Prostate gland (tissue), 2 donors: Measurements from ENCODE around the gene CHRNB4. TPM values are rescaled to one million over a fixed set of nuclear protein-coding genes. Genes with fewer than 3 reads are reported as not detected.

Experiments
- DNase-seq: peaks from one replicate; pipeline ENCODE4 v3.0.0-alpha.2; 2019; ENCODE audit warnings: low spot score
- H3K27ac ChIP-seq, 2 donors: fragments of 200-600 bp; sonication (generic); 2 replicates each; pipeline ENCODE4 v1.5.1; 2017 to 2019
- H3K27me3 ChIP-seq: fragments of 200-600 bp; sonication (generic); replicated peaks from 2 replicates; pipeline ENCODE4 v1.5.1; 2019; ENCODE audit not compliant: insufficient read depth
- H3K36me3 ChIP-seq, 2 donors: fragments of 200-600 bp; sonication (generic); 1 replicate in 1 of 2; 2 replicates in 1 of 2; pipeline versions ENCODE4 v1.5.1 to v1.8.1; 2017 to 2019
- H3K4me1 ChIP-seq: fragments of 200-600 bp; sonication (generic); replicated peaks from 2 replicates; pipeline ENCODE4 v1.5.1; 2019
- H3K4me3 ChIP-seq, 2 donors: fragments of 200-600 bp; sonication (generic); 2 replicates each; pipeline ENCODE4 v1.5.1; 2017 to 2019
- H3K9me3 ChIP-seq: fragments of 200-600 bp; sonication (generic); 2 replicates; pipeline ENCODE4 v1.5.1; 2017
- POLR2A ChIP-seq: fragments of 450-650 bp; IDR thresholded peaks from one replicate; pipeline ENCODE4 v1.6.1; 2016; ENCODE audit warnings: antibody characterized with exemption, mild to moderate bottlenecking
- POLR2AphosphoS5 ChIP-seq: sonication (generic); formaldehyde crosslinking; IDR thresholded peaks from one replicate; pipeline ENCODE4 v1.6.1; 2017; ENCODE audit warnings: antibody characterized with exemption
- WGBS: methylation state at CpG from one replicate; pipeline ENCODE4 v1.1.5; 2018; 5-methylcytosine and 5-hydroxymethylcytosine counted together
- intact Hi-C: fragments of 100-400 bp; cut with DNase I; formaldehyde crosslinking; loops from one replicate; pipeline ENCODE4 v1.14.2; 2022
- total RNA-seq, 2 donors: library from RNA; depleted of rRNA; stranded (reverse); fragments of >200 nt; gene quantifications; one replicate each; pipeline ENCODE4 v1.1.0, GENCODE V29; 2016
- TF ChIP-seq, protein P1 (sequence below), 4 experiments: fragments of 200-600 bp in 2 of 4; fragments of 450-650 bp in 2 of 4; sonication (generic) in 2 of 4; IDR thresholded peaks; 1 replicate in 3 of 4; 2 replicates in 1 of 4; pipeline ENCODE4 v1.5.1; 2016 to 2019; ENCODE audit warnings: antibody characterized with exemption in 4 of 4, mild to moderate bottlenecking in 2 of 4, moderate library complexity in 2 of 4

CHRNB4 gene
- total RNA-seq, 2 donors from 2014 or later: 3.0 TPM; not detected in 1

DNA sequence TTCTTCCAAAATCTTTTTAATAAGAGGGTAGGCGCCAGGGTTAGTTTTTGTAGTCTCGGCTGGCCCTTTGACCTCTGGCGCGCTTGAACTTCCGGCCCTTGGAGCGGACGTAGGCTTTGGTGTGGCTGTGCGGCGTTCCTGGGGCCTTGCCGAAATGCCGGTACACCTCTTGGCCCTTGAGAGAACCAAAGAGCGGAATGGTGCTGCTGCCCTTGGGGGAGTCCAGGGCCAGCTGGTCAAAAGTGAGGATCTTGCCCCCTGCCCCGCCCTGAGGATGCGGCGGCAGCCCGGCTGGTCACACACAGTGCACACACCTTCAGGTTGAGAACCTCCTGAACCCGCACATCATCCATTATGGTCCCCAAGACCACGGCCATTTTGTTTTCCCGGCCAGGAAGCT is 20.0 kb upstream of the CHRNB4 start:
- DNase-seq: no peak
- WGBS: 97% methylated on average over 19 of the region's 19 CpGs
- Histone ChIP-seq H3K27me3 (no peaks in the 10 kb centered on the region), H3K27ac (no peak overlapping the region), H3K9me3 (no peaks in the 10 kb centered on the region), H3K4me1 (no peaks in the 10 kb centered on the region), H3K4me3 (no peak overlapping the region), H3K36me3 (no peaks in the 10 kb centered on the region)
- TF ChIP-seq POLR2A (no peak), POLR2AphosphoS5 (no peak)
- TF ChIP-seq, protein P1, sequence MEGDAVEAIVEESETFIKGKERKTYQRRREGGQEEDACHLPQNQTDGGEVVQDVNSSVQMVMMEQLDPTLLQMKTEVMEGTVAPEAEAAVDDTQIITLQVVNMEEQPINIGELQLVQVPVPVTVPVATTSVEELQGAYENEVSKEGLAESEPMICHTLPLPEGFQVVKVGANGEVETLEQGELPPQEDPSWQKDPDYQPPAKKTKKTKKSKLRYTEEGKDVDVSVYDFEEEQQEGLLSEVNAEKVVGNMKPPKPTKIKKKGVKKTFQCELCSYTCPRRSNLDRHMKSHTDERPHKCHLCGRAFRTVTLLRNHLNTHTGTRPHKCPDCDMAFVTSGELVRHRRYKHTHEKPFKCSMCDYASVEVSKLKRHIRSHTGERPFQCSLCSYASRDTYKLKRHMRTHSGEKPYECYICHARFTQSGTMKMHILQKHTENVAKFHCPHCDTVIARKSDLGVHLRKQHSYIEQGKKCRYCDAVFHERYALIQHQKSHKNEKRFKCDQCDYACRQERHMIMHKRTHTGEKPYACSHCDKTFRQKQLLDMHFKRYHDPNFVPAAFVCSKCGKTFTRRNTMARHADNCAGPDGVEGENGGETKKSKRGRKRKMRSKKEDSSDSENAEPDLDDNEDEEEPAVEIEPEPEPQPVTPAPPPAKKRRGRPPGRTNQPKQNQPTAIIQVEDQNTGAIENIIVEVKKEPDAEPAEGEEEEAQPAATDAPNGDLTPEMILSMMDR (IDR thresholded peaks at IDR 0.05): no peak
- intact Hi-C loops: no loop called here

DNA sequence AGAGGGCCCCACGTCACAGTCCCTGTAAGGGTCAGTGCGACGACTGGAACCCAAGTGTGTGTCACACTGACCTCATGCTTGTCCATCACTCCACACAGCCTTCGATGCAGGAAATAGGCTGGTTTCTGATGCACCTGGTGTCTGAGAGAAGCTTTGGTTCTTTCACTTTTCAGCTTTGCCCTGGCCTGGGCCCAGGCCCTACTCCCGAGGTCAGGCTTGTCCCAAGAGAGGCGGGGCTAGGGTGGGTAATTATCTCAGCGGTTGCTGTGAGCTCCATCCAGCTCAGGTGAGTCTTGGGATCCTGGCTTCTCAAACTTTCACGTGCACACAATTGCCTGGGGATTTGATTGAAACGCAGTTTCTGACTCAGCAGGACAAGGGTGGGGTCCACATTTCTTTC is 19.6 kb upstream of the CHRNB4 start:
- no peaks in the 10 kb centered on the region for H3K36me3 ChIP-seq
- TF ChIP-seq, protein P1 (IDR thresholded peaks at IDR 0.05): no peak
- TF ChIP-seq POLR2A: no peak
- TF ChIP-seq POLR2AphosphoS5: no peak
- intact Hi-C loops: no loop called here
- no peak overlapping the region for H3K4me3 ChIP-seq
- no peaks in the 10 kb centered on the region for H3K27me3 ChIP-seq
- WGBS: 73% methylated on average over 9 of the region's 9 CpGs
- no peak overlapping the region for H3K27ac ChIP-seq
- no peak for DNase-seq
- H3K4me1 ChIP-seq: no peaks in the 10 kb centered on the region
- H3K9me3 ChIP-seq: no peaks in the 10 kb centered on the region

DNA sequence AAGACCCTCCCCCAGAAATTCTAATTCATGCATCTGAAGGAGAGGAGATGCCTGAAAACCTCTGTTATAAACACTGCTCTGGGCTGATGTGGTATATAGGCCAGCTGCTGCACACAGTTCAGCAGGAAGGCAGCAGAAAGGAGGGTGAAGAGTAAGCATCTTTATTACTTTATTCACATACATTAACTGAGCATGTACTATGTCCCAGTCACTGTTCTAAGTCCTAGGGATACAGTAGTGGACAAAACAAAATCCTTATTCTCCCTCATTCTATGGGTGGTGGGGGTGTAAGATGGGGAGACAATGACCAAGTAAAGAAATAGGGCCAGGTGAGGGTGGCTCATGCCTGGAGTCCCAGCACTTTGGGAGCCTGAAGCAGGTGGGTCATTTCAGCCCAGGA is 17.8 kb upstream of the CHRNB4 start:
- H3K9me3 ChIP-seq: no peaks in the 10 kb centered on the region
- H3K4me3 ChIP-seq: no peak overlapping the region
- TF ChIP-seq, protein P1 (IDR thresholded peaks at IDR 0.05): no peak
- no peak for TF ChIP-seq POLR2AphosphoS5
- no peak for TF ChIP-seq POLR2A
- DNase-seq: no peak
- H3K36me3 ChIP-seq: no peaks in the 10 kb centered on the region
- no peaks in the 10 kb centered on the region for H3K4me1 ChIP-seq
- no peak overlapping the region for H3K27ac ChIP-seq
- no peaks in the 10 kb centered on the region for H3K27me3 ChIP-seq
- intact Hi-C loops: no loop called here

DNA sequence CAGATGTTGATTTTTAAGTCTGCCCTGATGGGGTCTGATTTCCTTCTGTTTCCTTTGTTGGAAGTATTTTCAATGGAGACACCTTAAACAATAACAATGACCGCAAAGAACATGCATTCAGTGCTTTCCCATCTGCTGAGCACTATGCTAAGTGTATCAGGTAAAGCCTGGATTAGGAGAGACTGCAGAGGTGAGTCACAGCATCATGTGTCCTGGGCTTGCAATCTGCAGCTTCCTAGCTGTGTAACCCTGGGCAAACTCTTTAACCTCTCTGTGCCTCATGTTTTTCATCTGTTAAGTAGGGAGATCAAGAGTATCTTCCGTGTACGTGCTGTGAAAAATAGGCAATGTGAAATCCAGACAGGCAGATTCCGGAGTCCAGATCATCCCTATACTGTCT is 13.3 kb upstream of the CHRNB4 start:
- 87% methylated on average over 4 of the region's 4 CpGs for WGBS

DNA sequence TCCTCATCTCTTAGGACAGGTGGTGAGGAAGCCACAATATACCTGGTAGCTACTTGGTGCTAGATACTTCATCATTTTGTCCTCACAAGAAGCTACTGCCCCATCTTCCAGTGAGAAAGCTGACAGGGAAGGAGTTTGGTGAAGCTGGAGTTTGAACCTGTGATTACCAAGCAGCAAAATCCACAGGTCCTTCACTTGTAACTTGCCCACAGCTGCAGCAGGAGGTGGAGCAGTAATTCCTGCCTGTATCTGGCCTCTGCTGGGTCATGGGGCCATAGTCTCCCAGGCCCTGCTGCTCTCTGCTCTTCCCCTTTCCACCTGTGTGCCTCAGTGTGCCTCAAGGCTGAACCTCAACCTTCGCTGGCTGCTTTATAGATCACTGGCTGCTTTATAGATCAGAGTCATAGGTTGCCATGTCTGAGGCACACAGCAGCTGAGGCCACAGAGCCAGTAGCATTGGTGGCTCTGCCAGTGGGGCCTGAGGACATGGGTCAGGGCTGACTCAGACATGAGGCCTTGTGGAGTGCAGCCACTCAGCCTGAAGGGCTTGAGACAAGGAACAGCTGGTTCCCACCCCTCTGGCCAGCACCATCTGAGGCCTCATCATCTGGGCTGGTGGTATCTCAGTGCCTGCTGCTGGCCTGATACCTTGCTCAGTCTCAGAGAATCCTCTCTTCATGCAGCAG is 11.1 kb upstream of the CHRNB4 start:
- Histone ChIP-seq H3K36me3 (no peaks in the 10 kb centered on the region), H3K27ac (no peak overlapping the region), H3K4me1 (no peaks in the 10 kb centered on the region), H3K4me3 (no peak overlapping the region), H3K27me3 (no peaks in the 10 kb centered on the region), H3K9me3 (no peaks in the 10 kb centered on the region)
- WGBS: 90% methylated on average over 1 of the region's 1 CpG
- TF ChIP-seq POLR2AphosphoS5 (no peak), POLR2A (no peak)
- TF ChIP-seq, protein P1 (IDR thresholded peaks at IDR 0.05): no peak
- intact Hi-C loops: no loop called here
- no peak for DNase-seq

More for the DNA sequence above, 13.3 kb upstream of the CHRNB4 start:
- Histone ChIP-seq H3K27me3 (no peaks in the 10 kb centered on the region), H3K27ac (no peak overlapping the region), H3K36me3 (no peaks in the 10 kb centered on the region), H3K9me3 (no peaks in the 10 kb centered on the region), H3K4me1 (no peaks in the 10 kb centered on the region), H3K4me3 (no peak overlapping the region)
- intact Hi-C loops: no loop called here
- no peak for DNase-seq
- no peak for TF ChIP-seq POLR2A
